ENCODE results near the gene SPRED3. TPM values are rescaled to one million over a fixed set of nuclear protein-coding genes. Genes with fewer than 3 reads are reported as not detected.

The SPRED3 gene
- polyA plus RNA-seq, 1 donor from 2014 or later, result 4.9 TPM

DNA sequence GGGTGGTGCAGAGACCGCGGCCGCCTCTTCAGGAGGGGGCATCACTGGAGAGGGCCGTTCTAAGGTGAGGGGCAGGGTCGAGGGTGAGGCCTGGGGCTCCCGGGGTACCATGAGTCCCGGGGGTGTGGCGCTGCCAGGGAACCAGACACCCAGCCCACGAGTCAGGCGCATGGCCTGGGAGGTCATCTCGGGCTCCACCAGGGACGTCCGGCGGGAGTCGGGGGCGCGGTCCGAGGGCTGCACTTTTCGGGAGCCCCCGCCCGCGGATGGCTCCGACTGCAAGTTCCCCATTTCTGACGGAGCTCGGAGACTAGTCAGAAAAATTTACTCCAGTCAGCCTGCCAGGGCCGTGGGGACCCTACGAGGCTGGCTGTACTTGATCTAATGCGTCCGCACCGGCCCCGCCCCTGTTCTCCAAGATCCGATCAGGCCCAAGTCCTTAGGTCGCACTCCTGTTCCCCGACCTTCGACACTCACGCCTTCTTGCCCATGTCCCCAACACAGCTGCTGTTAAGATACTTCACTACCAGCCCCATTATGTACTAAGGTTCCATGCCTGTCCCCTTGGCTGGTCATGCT, 1.4 kb upstream of the SPRED3 start:
- H2AFZ ChIP-seq (ENCODE audit: low read depth, low read length), result no peak overlapping the region
- H3K27me3 ChIP-seq (ENCODE audit: insufficient read depth, low read depth, low read length), result no peaks in the 10 kb centered on the region
- peaks cover 14% of the 10 kb centered on the region for H3K79me2 ChIP-seq (replicated peaks; ENCODE audit: insufficient read depth, low read length)
- H3K27ac ChIP-seq (ENCODE audit: low read length), result peak overlapping the region; percentile 100
- peak overlapping the region; percentile 98 for H3K4me3 ChIP-seq (ENCODE audit: low read length)
- H3F3A ChIP-seq (ENCODE audit: insufficient read depth, low read length, poor library complexity, severe bottlenecking), result no peaks in the 10 kb centered on the region
- H3K36me3 ChIP-seq (ENCODE audit: insufficient read depth, low read length), result no peaks in the 10 kb centered on the region
- H3K9me3 ChIP-seq (ENCODE audit: low read length), result no peaks in the 10 kb centered on the region
- TF ChIP-seq, protein P1, sequence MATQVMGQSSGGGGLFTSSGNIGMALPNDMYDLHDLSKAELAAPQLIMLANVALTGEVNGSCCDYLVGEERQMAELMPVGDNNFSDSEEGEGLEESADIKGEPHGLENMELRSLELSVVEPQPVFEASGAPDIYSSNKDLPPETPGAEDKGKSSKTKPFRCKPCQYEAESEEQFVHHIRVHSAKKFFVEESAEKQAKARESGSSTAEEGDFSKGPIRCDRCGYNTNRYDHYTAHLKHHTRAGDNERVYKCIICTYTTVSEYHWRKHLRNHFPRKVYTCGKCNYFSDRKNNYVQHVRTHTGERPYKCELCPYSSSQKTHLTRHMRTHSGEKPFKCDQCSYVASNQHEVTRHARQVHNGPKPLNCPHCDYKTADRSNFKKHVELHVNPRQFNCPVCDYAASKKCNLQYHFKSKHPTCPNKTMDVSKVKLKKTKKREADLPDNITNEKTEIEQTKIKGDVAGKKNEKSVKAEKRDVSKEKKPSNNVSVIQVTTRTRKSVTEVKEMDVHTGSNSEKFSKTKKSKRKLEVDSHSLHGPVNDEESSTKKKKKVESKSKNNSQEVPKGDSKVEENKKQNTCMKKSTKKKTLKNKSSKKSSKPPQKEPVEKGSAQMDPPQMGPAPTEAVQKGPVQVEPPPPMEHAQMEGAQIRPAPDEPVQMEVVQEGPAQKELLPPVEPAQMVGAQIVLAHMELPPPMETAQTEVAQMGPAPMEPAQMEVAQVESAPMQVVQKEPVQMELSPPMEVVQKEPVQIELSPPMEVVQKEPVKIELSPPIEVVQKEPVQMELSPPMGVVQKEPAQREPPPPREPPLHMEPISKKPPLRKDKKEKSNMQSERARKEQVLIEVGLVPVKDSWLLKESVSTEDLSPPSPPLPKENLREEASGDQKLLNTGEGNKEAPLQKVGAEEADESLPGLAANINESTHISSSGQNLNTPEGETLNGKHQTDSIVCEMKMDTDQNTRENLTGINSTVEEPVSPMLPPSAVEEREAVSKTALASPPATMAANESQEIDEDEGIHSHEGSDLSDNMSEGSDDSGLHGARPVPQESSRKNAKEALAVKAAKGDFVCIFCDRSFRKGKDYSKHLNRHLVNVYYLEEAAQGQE (IDR thresholded peaks at IDR 0.05; ENCODE audit: borderline replicate concordance), result no peak
- TF ChIP-seq EP300 (conservative IDR thresholded peaks at IDR 0.05; ENCODE audit: poor library complexity, severe bottlenecking) (no peak), POLR2AphosphoS5 (IDR thresholded peaks at IDR 0.05) (no peak), RAD21 (conservative IDR thresholded peaks at IDR 0.05) (no peak), MXI1 (conservative IDR thresholded peaks at IDR 0.05; ENCODE audit: poor library complexity, severe bottlenecking) (no peak), EZH2 (IDR thresholded peaks at IDR 0.05; ENCODE audit: borderline replicate concordance, insufficient read depth, low read length, poor library complexity, severe bottlenecking) (no peak), SMC3 (conservative IDR thresholded peaks at IDR 0.05; ENCODE audit: poor library complexity) (no peak), TAF1 (IDR thresholded peaks at IDR 0.05; ENCODE audit: low read depth) (no peak)
- TF ChIP-seq, protein P2, sequence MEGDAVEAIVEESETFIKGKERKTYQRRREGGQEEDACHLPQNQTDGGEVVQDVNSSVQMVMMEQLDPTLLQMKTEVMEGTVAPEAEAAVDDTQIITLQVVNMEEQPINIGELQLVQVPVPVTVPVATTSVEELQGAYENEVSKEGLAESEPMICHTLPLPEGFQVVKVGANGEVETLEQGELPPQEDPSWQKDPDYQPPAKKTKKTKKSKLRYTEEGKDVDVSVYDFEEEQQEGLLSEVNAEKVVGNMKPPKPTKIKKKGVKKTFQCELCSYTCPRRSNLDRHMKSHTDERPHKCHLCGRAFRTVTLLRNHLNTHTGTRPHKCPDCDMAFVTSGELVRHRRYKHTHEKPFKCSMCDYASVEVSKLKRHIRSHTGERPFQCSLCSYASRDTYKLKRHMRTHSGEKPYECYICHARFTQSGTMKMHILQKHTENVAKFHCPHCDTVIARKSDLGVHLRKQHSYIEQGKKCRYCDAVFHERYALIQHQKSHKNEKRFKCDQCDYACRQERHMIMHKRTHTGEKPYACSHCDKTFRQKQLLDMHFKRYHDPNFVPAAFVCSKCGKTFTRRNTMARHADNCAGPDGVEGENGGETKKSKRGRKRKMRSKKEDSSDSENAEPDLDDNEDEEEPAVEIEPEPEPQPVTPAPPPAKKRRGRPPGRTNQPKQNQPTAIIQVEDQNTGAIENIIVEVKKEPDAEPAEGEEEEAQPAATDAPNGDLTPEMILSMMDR (IDR thresholded peaks at IDR 0.05; ENCODE audit: poor library complexity, severe bottlenecking), result no peak
- no peaks in the 10 kb centered on the region for H4K20me1 ChIP-seq (ENCODE audit: insufficient read depth)
- H3K9ac ChIP-seq (ENCODE audit: low read length), result peak overlapping the region; percentile 100
- peak overlapping the region; percentile 32 for H3K4me2 ChIP-seq (ENCODE audit: low read length)
- no peaks in the 10 kb centered on the region for H3K9me2 ChIP-seq (ENCODE audit: insufficient read depth, low read length)

- Histone ChIP-seq H3K27me3 (ENCODE audit: insufficient read depth, low read depth, low read length) (no peaks in the 10 kb centered on the region), H3K9me2 (ENCODE audit: insufficient read depth, low read length) (no peaks in the 10 kb centered on the region), H3K9ac (ENCODE audit: low read length) (peak within 1 kb of the TSS; percentile 100), H3K4me3 (ENCODE audit: low read length) (peak within 1 kb of the TSS; percentile 98), H2AFZ (ENCODE audit: low read depth, low read length) (peak within 1 kb of the TSS; percentile 62), H3K79me2 (replicated peaks; ENCODE audit: insufficient read depth, low read length) (peaks cover 14% of the 10 kb centered on the region), H4K20me1 (ENCODE audit: insufficient read depth) (no peaks in the 10 kb centered on the region), H3K9me3 (ENCODE audit: low read length) (no peaks in the 10 kb centered on the region), H3F3A (ENCODE audit: insufficient read depth, low read length, poor library complexity, severe bottlenecking) (no peaks in the 10 kb centered on the region), H3K27ac (ENCODE audit: low read length) (peak within 1 kb of the TSS; percentile 100), H3K4me2 (ENCODE audit: low read length) (peak within 1 kb of the TSS; percentile 65), H3K36me3 (ENCODE audit: insufficient read depth, low read length) (peaks cover 2% of the 10 kb centered on the region)
- TF ChIP-seq, protein P1 (IDR thresholded peaks at IDR 0.05; ENCODE audit: borderline replicate concordance), result peak; percentile 36
- TF ChIP-seq, protein P2 (IDR thresholded peaks at IDR 0.05; ENCODE audit: poor library complexity, severe bottlenecking), result no peak
These were observed 748 bp upstream of the SPRED3 start, which contains the start of gene GGN for GRCh38 chr19:38387550-38388348. Gene GGN (minus strand): TSS chr19:38388034. CDS start chr19:38387261, 773 bp downstream.

All from neural cell (in vitro differentiated cells).